ENCODE results near the gene ADARB2.

The ADARB2 gene

DNA sequence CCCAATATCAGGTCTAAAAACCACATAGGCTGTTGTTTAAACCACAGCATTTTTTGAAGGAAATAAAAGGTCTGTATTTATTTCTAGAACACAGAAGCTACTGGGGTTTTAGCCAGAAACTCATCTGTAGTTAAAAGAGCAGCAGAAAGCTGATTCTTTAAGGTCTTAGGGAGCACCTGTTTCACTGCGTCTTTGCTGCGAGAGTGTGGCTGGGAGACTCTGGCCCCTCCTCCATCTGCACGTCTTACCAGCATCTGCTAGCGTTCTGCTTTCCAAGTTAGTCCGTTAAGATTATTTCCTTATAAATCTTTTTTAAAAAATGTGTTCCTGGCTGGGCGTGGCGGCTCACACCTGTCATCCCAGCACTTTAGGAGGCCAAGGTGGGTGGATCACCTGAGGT lies 95.9 kb downstream of the ADARB2 start:
- Mint-ChIP-seq H3K36me3 (ENCODE audit: low read depth) (peaks cover 1% of the 10 kb centered on the region), H3K4me3 (no peak overlapping the region), H3K9me3 (no peaks in the 10 kb centered on the region), H3K27me3 (peaks cover 33% of the 10 kb centered on the region), H3K4me1 (peaks cover 13% of the 10 kb centered on the region), H3K27ac (no peak overlapping the region)
- DNase-seq (no peak), ATAC-seq (no peak)

- Mint-ChIP-seq H3K27ac (no peak overlapping the region), H3K4me3 (no peak overlapping the region), H3K27me3 (peaks cover 26% of the 10 kb centered on the region)
Observed at GRCh38 chr10:1638889-1639419, 98.4 kb downstream of the ADARB2 start.

GRCh38 chr10:1635340-1635739 lies 102.0 kb downstream of the ADARB2 start:
- Mint-ChIP-seq H3K27ac (no peak overlapping the region), H3K36me3 (ENCODE audit: low read depth) (no peaks in the 10 kb centered on the region), H3K4me3 (no peak overlapping the region), H3K4me1 (no peaks in the 10 kb centered on the region), H3K27me3 (peaks cover 23% of the 10 kb centered on the region), H3K9me3 (no peaks in the 10 kb centered on the region)
- DNase-seq (no peak), ATAC-seq (no peak)

More at GRCh38 chr10:1638889-1639419, 98.4 kb downstream of the ADARB2 start:
- Mint-ChIP-seq H3K4me1 (peaks cover 13% of the 10 kb centered on the region), H3K36me3 (ENCODE audit: low read depth) (peaks cover 1% of the 10 kb centered on the region), H3K9me3 (no peaks in the 10 kb centered on the region)
- no peak for DNase-seq
- no peak for ATAC-seq

DNA sequence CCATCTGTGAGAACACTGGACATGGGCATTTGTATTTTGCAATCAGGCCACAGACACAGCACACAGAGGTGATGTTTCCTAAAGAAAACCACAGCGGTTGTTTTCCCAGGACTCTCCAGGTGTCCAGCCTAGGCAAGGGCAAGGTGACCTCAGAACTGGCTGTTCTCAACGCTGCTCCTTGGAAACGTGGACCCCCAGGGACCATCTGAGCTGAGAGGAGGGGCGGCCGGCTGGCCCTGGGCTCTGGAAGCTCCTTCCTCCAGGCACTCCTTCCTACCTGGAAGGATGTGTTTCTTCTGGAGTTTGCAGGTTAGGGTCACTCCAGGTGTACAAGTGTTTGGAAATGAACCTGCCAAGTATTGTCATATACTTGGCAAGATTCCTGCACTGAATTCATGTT lies 103.1 kb downstream of the ADARB2 start:
- DNase-seq (no peak), ATAC-seq (no peak)
- peaks cover 23% of the 10 kb centered on the region for H3K27me3 Mint-ChIP-seq
- no peak overlapping the region for H3K27ac Mint-ChIP-seq
- no peaks in the 10 kb centered on the region for H3K9me3 Mint-ChIP-seq
- no peaks in the 10 kb centered on the region for H3K36me3 Mint-ChIP-seq (ENCODE audit: low read depth)
- no peaks in the 10 kb centered on the region for H3K4me1 Mint-ChIP-seq
- no peak overlapping the region for H3K4me3 Mint-ChIP-seq

DNA sequence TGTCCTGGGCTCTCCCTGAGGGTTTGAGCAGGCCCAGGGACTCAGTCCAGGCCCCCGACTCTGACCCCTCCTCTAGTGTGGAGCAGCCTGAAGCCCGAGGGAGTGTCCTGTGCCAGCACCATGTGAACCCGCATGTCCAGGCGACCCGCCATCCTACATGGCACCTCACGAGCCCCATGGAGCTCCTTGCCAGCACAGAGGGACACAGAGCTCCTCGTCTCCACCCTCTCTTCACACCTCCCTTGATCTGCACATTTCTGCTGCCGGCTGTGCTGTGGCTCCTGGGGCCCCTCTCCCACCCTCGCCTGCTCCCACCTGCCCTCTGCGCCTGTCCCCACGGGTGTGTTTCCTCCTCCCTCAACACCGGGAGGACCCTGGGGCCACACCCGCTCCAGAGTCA lies 103.5 kb downstream of the ADARB2 start:
- no peak overlapping the region for H3K27ac Mint-ChIP-seq
- DNase-seq (no peak), ATAC-seq (no peak)
- H3K27me3 Mint-ChIP-seq: peaks cover 23% of the 10 kb centered on the region
- H3K9me3 Mint-ChIP-seq: no peaks in the 10 kb centered on the region
- no peaks in the 10 kb centered on the region for H3K36me3 Mint-ChIP-seq (ENCODE audit: low read depth)
- no peak overlapping the region for H3K4me3 Mint-ChIP-seq
- no peaks in the 10 kb centered on the region for H3K4me1 Mint-ChIP-seq

DNA sequence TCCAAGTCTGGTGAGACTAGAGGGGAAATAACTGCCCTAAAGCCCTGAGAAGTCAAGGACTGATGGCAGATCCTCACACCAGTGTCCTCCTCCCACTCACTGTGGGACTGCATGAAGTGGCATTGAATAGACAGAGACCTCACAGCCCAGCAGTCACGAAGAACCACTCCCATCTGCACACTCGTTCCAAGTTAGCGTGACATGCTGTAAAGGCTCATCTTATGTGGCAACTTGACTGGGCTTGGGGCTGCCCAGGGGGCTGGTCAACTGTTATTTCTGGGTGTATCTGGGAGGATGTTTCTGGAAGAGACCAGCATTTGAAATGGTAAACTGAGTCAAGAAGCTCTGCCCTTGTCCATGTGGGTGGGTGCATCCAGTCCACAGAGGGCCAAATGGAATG lies 104.7 kb downstream of the ADARB2 start:
- Mint-ChIP-seq H3K9me3 (no peaks in the 10 kb centered on the region), H3K4me1 (no peaks in the 10 kb centered on the region), H3K27ac (no peak overlapping the region), H3K27me3 (peaks cover 14% of the 10 kb centered on the region), H3K4me3 (no peak overlapping the region), H3K36me3 (ENCODE audit: low read depth) (no peaks in the 10 kb centered on the region)
- ATAC-seq (no peak), DNase-seq (no peak)

DNA sequence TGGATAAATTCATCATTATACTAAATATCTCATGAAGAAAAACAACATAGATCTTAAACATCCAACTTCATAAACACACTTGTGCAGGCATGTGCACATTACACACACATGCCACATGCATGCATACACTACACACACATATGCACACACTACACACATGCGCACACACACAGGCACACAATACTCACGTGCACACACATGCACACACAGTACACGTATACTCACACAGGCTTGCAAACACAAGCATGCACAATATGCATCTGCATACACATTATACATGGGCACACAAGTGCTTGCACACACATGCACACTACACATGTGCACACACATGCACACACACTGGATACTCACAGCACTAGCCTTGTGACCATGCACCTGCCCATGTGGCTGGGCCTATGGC lies 105.2 kb downstream of the ADARB2 start:
- Mint-ChIP-seq H3K27me3 (peaks cover 16% of the 10 kb centered on the region), H3K9me3 (no peaks in the 10 kb centered on the region), H3K4me3 (no peak overlapping the region), H3K36me3 (ENCODE audit: low read depth) (no peaks in the 10 kb centered on the region), H3K27ac (no peak overlapping the region), H3K4me1 (no peaks in the 10 kb centered on the region)
- no peak for DNase-seq
- ATAC-seq: no peak

GRCh38 chr10:1631282-1631681 lies 106.0 kb downstream of the ADARB2 start:
- H3K4me1 Mint-ChIP-seq: no peaks in the 10 kb centered on the region
- peaks cover 16% of the 10 kb centered on the region for H3K27me3 Mint-ChIP-seq

DNA sequence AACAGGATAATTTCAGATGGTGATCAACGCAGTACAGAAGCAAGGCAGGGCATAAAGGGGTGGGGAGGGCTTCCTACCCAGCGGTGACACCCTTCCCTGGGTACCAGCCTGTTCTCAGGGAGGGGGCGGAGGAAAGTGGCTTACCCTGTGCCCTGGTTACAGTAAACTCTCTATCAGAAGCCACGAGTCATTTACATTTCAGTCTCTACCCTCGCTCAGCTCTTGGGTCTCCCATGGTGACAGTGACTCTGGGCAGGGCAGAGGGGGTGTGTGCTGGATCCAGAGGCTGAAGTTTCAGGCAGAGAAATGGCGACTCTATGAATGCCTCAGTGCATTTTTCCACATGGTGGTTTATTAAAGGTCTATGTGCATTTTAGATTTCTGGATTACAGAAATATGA lies 107.0 kb downstream of the ADARB2 start:
- H3K27me3 Mint-ChIP-seq: peaks cover 12% of the 10 kb centered on the region
- DNase-seq: no peak
- H3K4me1 Mint-ChIP-seq: no peaks in the 10 kb centered on the region
- no peak overlapping the region for H3K4me3 Mint-ChIP-seq
- H3K36me3 Mint-ChIP-seq (ENCODE audit: low read depth): no peaks in the 10 kb centered on the region
- H3K9me3 Mint-ChIP-seq: no peaks in the 10 kb centered on the region
- no peak overlapping the region for H3K27ac Mint-ChIP-seq
- ATAC-seq: no peak

More at GRCh38 chr10:1631282-1631681, 106.0 kb downstream of the ADARB2 start:
- H3K36me3 Mint-ChIP-seq (ENCODE audit: low read depth): no peaks in the 10 kb centered on the region
- no peak overlapping the region for H3K27ac Mint-ChIP-seq
- DNase-seq (no peak), ATAC-seq (no peak)
- no peak overlapping the region for H3K4me3 Mint-ChIP-seq
- no peaks in the 10 kb centered on the region for H3K9me3 Mint-ChIP-seq

GRCh38 chr10:1629326-1630198 lies 107.8 kb downstream of the ADARB2 start:
- H3K4me3 Mint-ChIP-seq: no peak overlapping the region
- H3K36me3 Mint-ChIP-seq (ENCODE audit: low read depth): no peaks in the 10 kb centered on the region
- H3K4me1 Mint-ChIP-seq: no peaks in the 10 kb centered on the region
- H3K27ac Mint-ChIP-seq: no peak overlapping the region
- peaks cover 7% of the 10 kb centered on the region for H3K27me3 Mint-ChIP-seq
- H3K9me3 Mint-ChIP-seq: no peaks in the 10 kb centered on the region
- no peak for ATAC-seq
- DNase-seq: no peak

DNA sequence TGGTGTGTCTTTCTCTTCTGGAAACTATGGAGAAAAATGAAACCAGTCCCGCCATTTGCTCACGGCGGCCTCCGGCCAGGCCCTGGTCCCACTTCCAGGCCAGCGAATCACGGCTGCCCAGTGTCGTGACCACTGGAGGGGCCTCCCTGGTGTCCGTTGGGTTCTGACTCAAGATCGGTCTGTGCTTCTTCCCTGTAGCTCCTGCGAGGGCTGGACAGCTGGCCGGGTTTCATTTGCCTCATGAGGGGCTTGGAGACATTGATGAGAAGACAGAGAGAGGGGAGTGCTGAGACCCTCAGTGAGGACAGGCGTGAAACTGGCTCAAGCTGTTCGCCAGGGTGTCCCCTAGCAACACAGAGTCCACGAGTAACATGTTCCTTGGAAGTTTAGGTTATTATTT lies 108.6 kb downstream of the ADARB2 start:
- DNase-seq (no peak), ATAC-seq (no peak)
- H3K36me3 Mint-ChIP-seq (ENCODE audit: low read depth): no peaks in the 10 kb centered on the region
- H3K4me3 Mint-ChIP-seq: no peak overlapping the region
- peaks cover 7% of the 10 kb centered on the region for H3K27me3 Mint-ChIP-seq
- H3K27ac Mint-ChIP-seq: no peak overlapping the region
- no peaks in the 10 kb centered on the region for H3K9me3 Mint-ChIP-seq
- no peaks in the 10 kb centered on the region for H3K4me1 Mint-ChIP-seq

DNA sequence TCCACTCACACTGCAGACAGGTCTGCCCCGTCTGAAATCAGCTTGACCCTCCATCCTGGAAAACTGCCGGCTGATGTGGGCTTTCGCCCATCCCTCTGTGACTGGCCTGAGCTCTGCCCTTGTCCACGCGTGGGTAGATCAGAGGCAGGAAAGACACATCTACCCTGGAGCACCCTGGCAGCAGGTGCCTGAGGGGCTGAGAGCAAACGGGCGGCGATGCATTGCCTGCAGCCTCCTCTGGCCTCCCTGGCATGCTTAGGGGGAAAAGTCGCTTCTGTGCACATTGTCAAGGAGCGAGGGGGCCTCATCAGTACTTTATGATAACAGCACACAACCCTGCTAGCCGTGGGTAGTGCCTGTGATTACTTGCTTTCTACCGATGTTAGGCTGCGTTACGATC lies 109.4 kb downstream of the ADARB2 start:
- Mint-ChIP-seq H3K27me3 (peaks cover 4% of the 10 kb centered on the region), H3K27ac (no peak overlapping the region), H3K4me3 (no peak overlapping the region), H3K9me3 (no peaks in the 10 kb centered on the region), H3K36me3 (ENCODE audit: low read depth) (no peaks in the 10 kb centered on the region), H3K4me1 (no peaks in the 10 kb centered on the region)
- ATAC-seq (no peak), DNase-seq (no peak)

GRCh38 chr10:1626835-1627234 lies 110.5 kb downstream of the ADARB2 start:
- H3K4me1 Mint-ChIP-seq: no peaks in the 10 kb centered on the region
- H3K9me3 Mint-ChIP-seq: no peaks in the 10 kb centered on the region
- H3K27ac Mint-ChIP-seq: no peak overlapping the region
- peaks cover 4% of the 10 kb centered on the region for H3K27me3 Mint-ChIP-seq
- ATAC-seq (no peak), DNase-seq (no peak)
- H3K36me3 Mint-ChIP-seq (ENCODE audit: low read depth): no peaks in the 10 kb centered on the region
- no peak overlapping the region for H3K4me3 Mint-ChIP-seq

DNA sequence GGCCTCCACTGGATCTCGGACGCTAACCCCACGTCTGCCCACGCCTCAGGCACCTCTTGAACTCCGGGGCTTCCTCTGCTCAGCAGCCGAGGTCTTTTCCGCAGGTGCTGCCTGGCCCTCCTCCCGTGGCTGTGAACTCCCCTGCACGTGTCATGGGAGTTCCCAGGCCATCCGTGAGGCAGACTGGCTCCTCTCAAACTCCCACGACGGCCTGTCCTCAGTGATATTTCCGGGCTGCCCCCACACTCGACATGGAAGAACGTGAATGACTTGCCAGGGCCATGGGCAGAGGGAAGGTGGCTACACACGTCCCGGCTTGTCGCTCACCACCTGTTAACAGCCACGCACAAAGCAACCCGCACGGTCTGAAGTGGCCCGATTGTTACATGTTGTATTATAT lies 110.9 kb downstream of the ADARB2 start:
- Mint-ChIP-seq H3K27ac (no peak overlapping the region), H3K4me3 (no peak overlapping the region), H3K27me3 (peaks cover 4% of the 10 kb centered on the region), H3K4me1 (no peaks in the 10 kb centered on the region), H3K9me3 (no peaks in the 10 kb centered on the region), H3K36me3 (ENCODE audit: low read depth) (no peaks in the 10 kb centered on the region)
- ATAC-seq (no peak), DNase-seq (no peak)

GRCh38 chr10:1625731-1626130 lies 111.6 kb downstream of the ADARB2 start:
- Mint-ChIP-seq H3K36me3 (ENCODE audit: low read depth) (no peaks in the 10 kb centered on the region), H3K4me1 (peaks cover 2% of the 10 kb centered on the region), H3K27ac (no peak overlapping the region), H3K9me3 (no peaks in the 10 kb centered on the region), H3K27me3 (peaks cover 4% of the 10 kb centered on the region), H3K4me3 (no peak overlapping the region)
- DNase-seq: no peak
- ATAC-seq: no peak

All from activated naive CD8-positive, alpha-beta T cell treated with anti-CD3 and anti-CD28 coated beads, Interleukin-2, amount 50 U/mL, for 24 hours (primary cell).